HEK293 (cell line): Measurements from ENCODE around the gene ELOVL1.
A peak's percentile ranks its signal among the peaks of the same experiment; 100 is the strongest.

Experiments
- CTCF ChIA-PET: fragments of 350-600 bp; formaldehyde crosslinking; extraction: SDS; loops from one replicate; lab custom pipeline; 2021; ENCODE audit warnings: antibody characterized with exemption; lab: Yijun Ruan, JAX
- POLR2A ChIA-PET: fragments of 300-600 bp; formaldehyde crosslinking; extraction: SDS; loops from one replicate; lab custom pipeline; 2020; ENCODE audit warnings: antibody characterized with exemption, inconsistent platforms; lab: Yijun Ruan, JAX
- H3K27ac ChIP-seq: fragments of 200-500 bp; sonication (Bioruptor generic); 2 replicates; pipeline ENCODE4 v1.5.1; 2014; ENCODE audit warnings: low read depth, low read length, control low read depth, inconsistent platforms; ENCODE audit errors: extremely low read depth
- H3K36me3 ChIP-seq, 2 experiments: fragments of 200-500 bp in 1 of 2; sonication (Bioruptor generic) in 1 of 2; 1 replicate in 1 of 2; 2 replicates in 1 of 2; pipeline ENCODE4 v1.5.1; 2014 to 2017; ENCODE audit warnings: inconsistent platforms in 2 of 2, low read length in 2 of 2; ENCODE audit not compliant: control insufficient read depth in 2 of 2, insufficient read depth in 1 of 2
- H3K4me1 ChIP-seq: fragments of 200-500 bp; sonication (Bioruptor generic); 2 replicates; pipeline ENCODE4 v1.5.1; 2014; ENCODE audit warnings: mild to moderate bottlenecking, low read length, inconsistent platforms; ENCODE audit not compliant: control insufficient read depth, insufficient read depth
- H3K4me3 ChIP-seq: 2 replicates; pipeline ENCODE4 v1.5.1; 2011; ENCODE audit warnings: low read depth, mild to moderate bottlenecking, control low read depth, low read length, moderate library complexity
- H3K9me3 ChIP-seq: fragments of 200-500 bp; sonication (Bioruptor generic); 2 replicates; pipeline ENCODE4 v1.5.1; 2014; ENCODE audit warnings: low read depth, low read length, inconsistent platforms; ENCODE audit not compliant: control insufficient read depth, insufficient read depth
- EGR2 ChIP-seq: fragments of 450-650 bp; formaldehyde crosslinking; IDR thresholded peaks from 2 replicates; pipeline ENCODE4 v1.5.1; 2016; ENCODE audit warnings: low read depth, missing biosample characterization, missing genetic modification characterization
- GLI2 ChIP-seq: fragments of 450-650 bp; formaldehyde crosslinking; IDR thresholded peaks from 2 replicates; pipeline ENCODE4; 2017; ENCODE audit warnings: missing biosample characterization, missing genetic modification characterization, low read depth, borderline replicate concordance
- GLI4 ChIP-seq: fragments of 450-650 bp; formaldehyde crosslinking; IDR thresholded peaks from 2 replicates; pipeline ENCODE4 v1.5.1; 2016; ENCODE audit warnings: missing biosample characterization, missing genetic modification characterization
- GLIS1 ChIP-seq: fragments of 450-650 bp; formaldehyde crosslinking; IDR thresholded peaks from 2 replicates; pipeline ENCODE4 v1.5.1; 2016; ENCODE audit warnings: missing biosample characterization, missing genetic modification characterization
- GLIS2 ChIP-seq: fragments of 450-650 bp; formaldehyde crosslinking; IDR thresholded peaks from 2 replicates; pipeline ENCODE4 v1.5.1; 2016; ENCODE audit warnings: missing biosample characterization, missing genetic modification characterization
- HOXC10 ChIP-seq: sonication (generic); formaldehyde crosslinking; IDR thresholded peaks from 2 replicates; pipeline ENCODE4 v1.8.1; 2023; ENCODE audit warnings: mild to moderate bottlenecking, missing genetic modification reagents
- KLF1 ChIP-seq: fragments of 450-650 bp; formaldehyde crosslinking; IDR thresholded peaks from 2 replicates; pipeline ENCODE4 v1.5.1; 2016; ENCODE audit warnings: missing biosample characterization, missing genetic modification characterization
- OVOL3 ChIP-seq: fragments of 450-650 bp; formaldehyde crosslinking; IDR thresholded peaks from 2 replicates; pipeline ENCODE4 v1.5.1; 2016; ENCODE audit warnings: missing biosample characterization, missing genetic modification characterization
- REPIN1 ChIP-seq: fragments of 450-650 bp; formaldehyde crosslinking; IDR thresholded peaks from 2 replicates; pipeline ENCODE4 v1.5.1; 2017; ENCODE audit warnings: missing biosample characterization, missing genetic modification characterization, low read depth
- SP2 ChIP-seq: fragments of 450-650 bp; formaldehyde crosslinking; IDR thresholded peaks from 2 replicates; pipeline ENCODE4 v1.5.1; 2016; ENCODE audit warnings: missing biosample characterization, missing genetic modification characterization
- ZBTB8A ChIP-seq: fragments of 450-650 bp; formaldehyde crosslinking; IDR thresholded peaks from 2 replicates; pipeline ENCODE4 v1.5.1; 2016; ENCODE audit warnings: missing biosample characterization, missing genetic modification characterization
- ZFHX2 ChIP-seq: fragments of 450-650 bp; formaldehyde crosslinking; conservative IDR thresholded peaks from 2 replicates; pipeline ENCODE4 v1.5.1; 2016; ENCODE audit warnings: missing biosample characterization, missing genetic modification characterization
- ZNF10 ChIP-seq: fragments of 450-650 bp; formaldehyde crosslinking; IDR thresholded peaks from 2 replicates; pipeline ENCODE4 v1.5.1; 2017; ENCODE audit warnings: missing biosample characterization, missing genetic modification characterization
- ZNF184 ChIP-seq: fragments of 450-650 bp; IDR thresholded peaks from 2 replicates; pipeline ENCODE4 v1.5.1; 2018; ENCODE audit warnings: missing biosample characterization, mild to moderate bottlenecking, missing genetic modification characterization
- ZNF324 ChIP-seq: fragments of 450-650 bp; formaldehyde crosslinking; IDR thresholded peaks from 2 replicates; pipeline ENCODE4 v1.5.1; 2016; ENCODE audit warnings: missing biosample characterization, missing genetic modification characterization
- ZNF416 ChIP-seq: fragments of 450-650 bp; formaldehyde crosslinking; IDR thresholded peaks from 2 replicates; pipeline ENCODE4 v1.5.1; 2016; ENCODE audit warnings: missing biosample characterization, missing genetic modification characterization
- ZNF660 ChIP-seq: fragments of 450-650 bp; IDR thresholded peaks from 2 replicates; pipeline ENCODE4 v1.5.1; 2018; ENCODE audit warnings: missing biosample characterization, mild to moderate bottlenecking, missing genetic modification characterization
- ZNF670 ChIP-seq: fragments of 450-650 bp; formaldehyde crosslinking; IDR thresholded peaks from 2 replicates; pipeline ENCODE4 v1.5.1; 2016; ENCODE audit warnings: missing biosample characterization, missing genetic modification characterization, low read depth
- ZNF707 ChIP-seq: fragments of 450-650 bp; formaldehyde crosslinking; IDR thresholded peaks from 2 replicates; pipeline ENCODE4 v1.5.1; 2016; ENCODE audit warnings: missing biosample characterization, missing genetic modification characterization
- ZNF791 ChIP-seq: fragments of 450-650 bp; formaldehyde crosslinking; IDR thresholded peaks from 2 replicates; pipeline ENCODE4 v1.5.1; 2016; ENCODE audit warnings: missing biosample characterization, missing genetic modification characterization
- TF ChIP-seq, protein P1 (sequence below): fragments of 450-650 bp; formaldehyde crosslinking; IDR thresholded peaks from 2 replicates; pipeline ENCODE4 v1.5.1; 2016; ENCODE audit warnings: missing biosample characterization, missing genetic modification characterization, low read depth
- TF ChIP-seq, protein P2 (sequence below): fragments of 450-650 bp; formaldehyde crosslinking; IDR thresholded peaks from 2 replicates; pipeline ENCODE4 v1.5.1; 2017; ENCODE audit warnings: missing biosample characterization, missing genetic modification characterization
- TF ChIP-seq, protein P3 (sequence below): fragments of 450-650 bp; formaldehyde crosslinking; IDR thresholded peaks from 2 replicates; pipeline ENCODE4 v1.5.1; 2016; ENCODE audit warnings: missing biosample characterization, missing genetic modification characterization
- TF ChIP-seq, protein P4 (sequence below): fragments of 450-650 bp; formaldehyde crosslinking; IDR thresholded peaks from 2 replicates; pipeline ENCODE4 v1.5.1; 2016; ENCODE audit warnings: missing biosample characterization, missing genetic modification characterization, borderline replicate concordance
- TF ChIP-seq, protein P5 (sequence below): fragments of 450-650 bp; formaldehyde crosslinking; conservative IDR thresholded peaks from 2 replicates; pipeline ENCODE4 v1.5.1; 2016; ENCODE audit warnings: low read depth, missing biosample characterization, missing genetic modification characterization

The ELOVL1 gene

DNA sequence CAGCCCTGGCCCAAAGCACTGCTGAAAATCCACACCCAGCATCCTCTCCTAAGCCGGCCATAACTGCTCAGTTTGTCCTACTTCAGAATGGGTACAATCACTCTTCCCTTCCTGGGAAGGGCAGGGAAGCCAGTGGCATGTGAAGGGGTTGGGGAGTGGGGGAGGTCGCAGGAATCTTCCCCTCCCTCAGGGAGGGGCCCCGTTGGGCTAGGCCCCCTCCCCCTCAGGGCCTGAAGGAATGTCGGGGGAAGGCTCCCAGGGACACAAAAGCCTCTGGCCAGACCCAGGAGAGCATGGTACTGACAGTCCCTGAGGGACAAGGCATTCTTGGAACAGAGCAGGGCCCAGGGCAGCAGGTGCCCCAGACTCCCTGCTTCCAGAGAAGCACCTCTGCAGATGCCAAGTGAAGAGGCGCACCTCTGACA lies 1.2 kb downstream of the ELOVL1 start (continued):
- TF ChIP-seq GLI4 (tag by site-specific recombination) = no peak
- TF ChIP-seq REPIN1 (tag by site-specific recombination) = no peak
- no peak for TF ChIP-seq ZNF791 (tag by site-specific recombination)
- TF ChIP-seq, protein P1, sequence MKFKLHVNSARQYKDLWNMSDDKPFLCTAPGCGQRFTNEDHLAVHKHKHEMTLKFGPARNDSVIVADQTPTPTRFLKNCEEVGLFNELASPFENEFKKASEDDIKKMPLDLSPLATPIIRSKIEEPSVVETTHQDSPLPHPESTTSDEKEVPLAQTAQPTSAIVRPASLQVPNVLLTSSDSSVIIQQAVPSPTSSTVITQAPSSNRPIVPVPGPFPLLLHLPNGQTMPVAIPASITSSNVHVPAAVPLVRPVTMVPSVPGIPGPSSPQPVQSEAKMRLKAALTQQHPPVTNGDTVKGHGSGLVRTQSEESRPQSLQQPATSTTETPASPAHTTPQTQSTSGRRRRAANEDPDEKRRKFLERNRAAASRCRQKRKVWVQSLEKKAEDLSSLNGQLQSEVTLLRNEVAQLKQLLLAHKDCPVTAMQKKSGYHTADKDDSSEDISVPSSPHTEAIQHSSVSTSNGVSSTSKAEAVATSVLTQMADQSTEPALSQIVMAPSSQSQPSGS (tag by site-specific recombination) = no peak
- TF ChIP-seq ZBTB8A (tag by site-specific recombination) = no peak
- TF ChIP-seq HOXC10 = no peak

DNA sequence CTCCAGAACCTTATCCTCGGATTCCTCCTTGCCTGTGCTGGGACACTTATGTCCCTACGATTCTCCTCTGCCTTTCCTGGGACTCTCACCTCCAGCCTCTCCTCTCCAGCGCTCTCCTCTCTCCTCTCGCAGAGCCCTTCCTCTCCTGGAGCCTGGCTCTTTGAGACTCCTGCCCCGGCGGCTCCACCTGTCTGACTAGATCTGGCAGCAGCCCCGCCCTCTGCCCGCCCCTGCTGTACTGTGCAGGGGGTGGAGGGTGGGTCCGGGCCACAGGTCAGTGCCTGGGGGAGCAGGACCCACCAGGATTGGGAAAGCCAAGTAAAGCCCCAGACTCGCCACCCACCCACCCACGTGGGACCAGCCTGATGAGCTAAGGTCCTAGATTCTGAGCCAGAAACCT lies 1.6 kb downstream of the ELOVL1 start:
- peaks cover 8% of the 10 kb centered on the region; the same call in 1 of the 2 replicates for H3K4me1 ChIP-seq
- H3K9me3 ChIP-seq = no peaks in the 10 kb centered on the region
- TF ChIP-seq, protein P2, sequence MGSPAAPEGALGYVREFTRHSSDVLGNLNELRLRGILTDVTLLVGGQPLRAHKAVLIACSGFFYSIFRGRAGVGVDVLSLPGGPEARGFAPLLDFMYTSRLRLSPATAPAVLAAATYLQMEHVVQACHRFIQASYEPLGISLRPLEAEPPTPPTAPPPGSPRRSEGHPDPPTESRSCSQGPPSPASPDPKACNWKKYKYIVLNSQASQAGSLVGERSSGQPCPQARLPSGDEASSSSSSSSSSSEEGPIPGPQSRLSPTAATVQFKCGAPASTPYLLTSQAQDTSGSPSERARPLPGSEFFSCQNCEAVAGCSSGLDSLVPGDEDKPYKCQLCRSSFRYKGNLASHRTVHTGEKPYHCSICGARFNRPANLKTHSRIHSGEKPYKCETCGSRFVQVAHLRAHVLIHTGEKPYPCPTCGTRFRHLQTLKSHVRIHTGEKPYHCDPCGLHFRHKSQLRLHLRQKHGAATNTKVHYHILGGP (tag by site-specific recombination) = no peak
- TF ChIP-seq, protein P3, sequence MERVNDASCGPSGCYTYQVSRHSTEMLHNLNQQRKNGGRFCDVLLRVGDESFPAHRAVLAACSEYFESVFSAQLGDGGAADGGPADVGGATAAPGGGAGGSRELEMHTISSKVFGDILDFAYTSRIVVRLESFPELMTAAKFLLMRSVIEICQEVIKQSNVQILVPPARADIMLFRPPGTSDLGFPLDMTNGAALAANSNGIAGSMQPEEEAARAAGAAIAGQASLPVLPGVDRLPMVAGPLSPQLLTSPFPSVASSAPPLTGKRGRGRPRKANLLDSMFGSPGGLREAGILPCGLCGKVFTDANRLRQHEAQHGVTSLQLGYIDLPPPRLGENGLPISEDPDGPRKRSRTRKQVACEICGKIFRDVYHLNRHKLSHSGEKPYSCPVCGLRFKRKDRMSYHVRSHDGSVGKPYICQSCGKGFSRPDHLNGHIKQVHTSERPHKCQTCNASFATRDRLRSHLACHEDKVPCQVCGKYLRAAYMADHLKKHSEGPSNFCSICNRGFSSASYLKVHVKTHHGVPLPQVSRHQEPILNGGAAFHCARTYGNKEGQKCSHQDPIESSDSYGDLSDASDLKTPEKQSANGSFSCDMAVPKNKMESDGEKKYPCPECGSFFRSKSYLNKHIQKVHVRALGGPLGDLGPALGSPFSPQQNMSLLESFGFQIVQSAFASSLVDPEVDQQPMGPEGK = 0 out of 2 replicates have a peak, but pooled peaks have one; percentile 6
- no peak for TF ChIP-seq ZNF416 (tag by site-specific recombination)
- peak; percentile 62 for TF ChIP-seq GLIS1 (tag by site-specific recombination)
- peak; percentile 57 for TF ChIP-seq ZFHX2 (tag by site-specific recombination)
- TF ChIP-seq, protein P4, sequence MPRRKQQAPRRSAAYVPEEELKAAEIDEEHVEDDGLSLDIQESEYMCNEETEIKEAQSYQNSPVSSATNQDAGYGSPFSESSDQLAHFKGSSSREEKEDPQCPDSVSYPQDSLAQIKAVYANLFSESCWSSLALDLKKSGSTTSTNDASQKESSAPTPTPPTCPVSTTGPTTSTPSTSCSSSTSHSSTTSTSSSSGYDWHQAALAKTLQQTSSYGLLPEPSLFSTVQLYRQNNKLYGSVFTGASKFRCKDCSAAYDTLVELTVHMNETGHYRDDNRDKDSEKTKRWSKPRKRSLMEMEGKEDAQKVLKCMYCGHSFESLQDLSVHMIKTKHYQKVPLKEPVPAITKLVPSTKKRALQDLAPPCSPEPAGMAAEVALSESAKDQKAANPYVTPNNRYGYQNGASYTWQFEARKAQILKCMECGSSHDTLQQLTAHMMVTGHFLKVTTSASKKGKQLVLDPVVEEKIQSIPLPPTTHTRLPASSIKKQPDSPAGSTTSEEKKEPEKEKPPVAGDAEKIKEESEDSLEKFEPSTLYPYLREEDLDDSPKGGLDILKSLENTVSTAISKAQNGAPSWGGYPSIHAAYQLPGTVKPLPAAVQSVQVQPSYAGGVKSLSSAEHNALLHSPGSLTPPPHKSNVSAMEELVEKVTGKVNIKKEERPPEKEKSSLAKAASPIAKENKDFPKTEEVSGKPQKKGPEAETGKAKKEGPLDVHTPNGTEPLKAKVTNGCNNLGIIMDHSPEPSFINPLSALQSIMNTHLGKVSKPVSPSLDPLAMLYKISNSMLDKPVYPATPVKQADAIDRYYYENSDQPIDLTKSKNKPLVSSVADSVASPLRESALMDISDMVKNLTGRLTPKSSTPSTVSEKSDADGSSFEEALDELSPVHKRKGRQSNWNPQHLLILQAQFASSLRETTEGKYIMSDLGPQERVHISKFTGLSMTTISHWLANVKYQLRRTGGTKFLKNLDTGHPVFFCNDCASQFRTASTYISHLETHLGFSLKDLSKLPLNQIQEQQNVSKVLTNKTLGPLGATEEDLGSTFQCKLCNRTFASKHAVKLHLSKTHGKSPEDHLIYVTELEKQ = no peak
- TF ChIP-seq ZNF670 (tag by site-specific recombination) = no peak
- peak; percentile 41 for TF ChIP-seq SP2 (tag by site-specific recombination)
- TF ChIP-seq OVOL3 (tag by site-specific recombination) = no peak
- TF ChIP-seq ZNF10 = no peak
- TF ChIP-seq, protein P5, sequence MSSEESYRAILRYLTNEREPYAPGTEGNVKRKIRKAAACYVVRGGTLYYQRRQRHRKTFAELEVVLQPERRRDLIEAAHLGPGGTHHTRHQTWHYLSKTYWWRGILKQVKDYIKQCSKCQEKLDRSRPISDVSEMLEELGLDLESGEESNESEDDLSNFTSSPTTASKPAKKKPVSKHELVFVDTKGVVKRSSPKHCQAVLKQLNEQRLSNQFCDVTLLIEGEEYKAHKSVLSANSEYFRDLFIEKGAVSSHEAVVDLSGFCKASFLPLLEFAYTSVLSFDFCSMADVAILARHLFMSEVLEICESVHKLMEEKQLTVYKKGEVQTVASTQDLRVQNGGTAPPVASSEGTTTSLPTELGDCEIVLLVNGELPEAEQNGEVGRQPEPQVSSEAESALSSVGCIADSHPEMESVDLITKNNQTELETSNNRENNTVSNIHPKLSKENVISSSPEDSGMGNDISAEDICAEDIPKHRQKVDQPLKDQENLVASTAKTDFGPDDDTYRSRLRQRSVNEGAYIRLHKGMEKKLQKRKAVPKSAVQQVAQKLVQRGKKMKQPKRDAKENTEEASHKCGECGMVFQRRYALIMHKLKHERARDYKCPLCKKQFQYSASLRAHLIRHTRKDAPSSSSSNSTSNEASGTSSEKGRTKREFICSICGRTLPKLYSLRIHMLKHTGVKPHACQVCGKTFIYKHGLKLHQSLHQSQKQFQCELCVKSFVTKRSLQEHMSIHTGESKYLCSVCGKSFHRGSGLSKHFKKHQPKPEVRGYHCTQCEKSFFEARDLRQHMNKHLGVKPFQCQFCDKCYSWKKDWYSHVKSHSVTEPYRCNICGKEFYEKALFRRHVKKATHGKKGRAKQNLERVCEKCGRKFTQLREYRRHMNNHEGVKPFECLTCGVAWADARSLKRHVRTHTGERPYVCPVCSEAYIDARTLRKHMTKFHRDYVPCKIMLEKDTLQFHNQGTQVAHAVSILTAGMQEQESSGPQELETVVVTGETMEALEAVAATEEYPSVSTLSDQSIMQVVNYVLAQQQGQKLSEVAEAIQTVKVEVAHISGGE (tag by site-specific recombination) = no peak
- TF ChIP-seq ZNF660 (tag by site-specific recombination) = no peak
- TF ChIP-seq KLF1 (tag by site-specific recombination) = peak; percentile 93
- no peak for TF ChIP-seq ZNF324 (tag by site-specific recombination)
- TF ChIP-seq GLI2 (tag by site-specific recombination) = no peak
- no peak for TF ChIP-seq ZNF707 (tag by site-specific recombination)
- no peak for TF ChIP-seq ZNF184 (tag by site-specific recombination)
- peak; percentile 62; the same call in 1 of the 2 replicates for TF ChIP-seq EGR2 (tag by site-specific recombination)
- TF ChIP-seq GLIS2 (tag by site-specific recombination) = peak; percentile 32; the same call in 1 of the 2 replicates
- CTCF ChIA-PET = no interaction called here
- no peak overlapping the region for H3K4me3 ChIP-seq
- no peak overlapping the region for H3K27ac ChIP-seq
- POLR2A ChIA-PET = interaction anchor here (0.6 to 2.7 kb wide), 3 partner anchors 23 to 341 kb away, joined by 3 to 20 read pairs (median 4); partner anchors contain the start of genes MED8, ST3GAL3 and SZT2
- peaks cover 16 to 48% of the 10 kb centered on the region in 2 experiments for H3K36me3 ChIP-seq
